ENCODE data around the gene ARPP21. TPM values are rescaled to one million over a fixed set of nuclear protein-coding genes. Genes with fewer than 3 reads are reported as not detected.

Gene ARPP21
- total RNA-seq, 1 donor from 2014 or later: not detected

- intact Hi-C loops (cut with DNase I): no loop called here
- ATAC-seq (no peak), DNase-seq (no peak)
Measured at GRCh38 chr3:35779611-35780010, 140.3 kb downstream of the ARPP21 start.

GRCh38 chr3:35780800-35781199, 141.5 kb downstream of the ARPP21 start:
- H3K4me1 ChIP-seq: no peaks in the 10 kb centered on the region
- TF ChIP-seq CTCF (IDR thresholded peaks at IDR 0.05): no peak
- ATAC-seq (no peak), DNase-seq (no peak)
- H3K4me3 ChIP-seq: no peak overlapping the region
- intact Hi-C loops (cut with DNase I): no loop called here
- H3K27me3 ChIP-seq (ENCODE audit: low read depth): no peaks in the 10 kb centered on the region
- no peaks in the 10 kb centered on the region for H3K36me3 ChIP-seq
- no peak overlapping the region for H3K27ac ChIP-seq
- no peaks in the 10 kb centered on the region for H3K9me3 ChIP-seq

More at GRCh38 chr3:35779611-35780010, 140.3 kb downstream of the ARPP21 start:
- Histone ChIP-seq H3K27ac (no peak overlapping the region), H3K27me3 (ENCODE audit: low read depth) (no peaks in the 10 kb centered on the region), H3K36me3 (no peaks in the 10 kb centered on the region), H3K9me3 (no peaks in the 10 kb centered on the region), H3K4me3 (no peak overlapping the region), H3K4me1 (no peaks in the 10 kb centered on the region)
- TF ChIP-seq CTCF (IDR thresholded peaks at IDR 0.05): no peak

DNA sequence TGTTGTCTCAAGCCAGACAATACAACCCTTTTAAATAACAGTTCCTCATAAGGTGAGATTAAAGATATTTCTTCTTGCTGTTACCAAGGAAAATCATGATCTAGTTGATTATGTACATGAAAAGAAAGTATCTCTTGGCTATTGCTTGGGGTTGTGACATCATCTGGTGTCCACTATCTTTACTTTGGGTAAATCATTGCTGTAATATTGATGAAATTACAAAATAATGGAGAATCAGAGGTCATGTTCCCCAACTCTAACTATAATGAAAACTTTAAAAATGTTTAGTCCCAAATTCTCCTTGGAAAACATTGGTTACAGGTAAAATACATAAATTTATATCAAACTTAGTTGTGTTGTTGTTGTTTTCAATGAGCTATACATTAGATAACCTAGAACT, 142.2 kb downstream of the ARPP21 start:
- Histone ChIP-seq H3K36me3 (no peaks in the 10 kb centered on the region), H3K9me3 (no peaks in the 10 kb centered on the region), H3K4me3 (no peak overlapping the region), H3K27me3 (ENCODE audit: low read depth) (no peaks in the 10 kb centered on the region), H3K27ac (no peak overlapping the region), H3K4me1 (no peaks in the 10 kb centered on the region)
- no peak for DNase-seq
- TF ChIP-seq CTCF (IDR thresholded peaks at IDR 0.05): no peak
- no peak for ATAC-seq
- intact Hi-C loops (cut with DNase I): no loop called here

DNA sequence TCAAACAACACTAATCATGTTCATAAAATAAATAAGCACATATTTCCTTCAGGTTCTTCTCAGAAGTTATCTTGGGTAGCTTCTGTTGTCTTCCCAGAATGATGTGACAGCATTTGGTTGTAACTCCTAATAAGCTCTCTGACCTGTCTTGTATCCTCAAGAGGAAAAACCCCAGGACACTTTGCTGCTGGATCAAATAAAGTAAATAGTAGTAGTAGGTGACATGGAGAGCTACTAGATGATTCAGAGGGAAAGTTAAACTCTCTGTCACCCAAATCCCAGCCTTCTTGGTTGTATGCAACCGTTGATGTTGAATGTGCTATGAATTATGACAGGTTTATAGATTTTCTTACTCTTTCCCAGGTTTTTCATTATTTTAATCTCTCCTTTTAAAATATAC, 143.0 kb downstream of the ARPP21 start:
- no peaks in the 10 kb centered on the region for H3K9me3 ChIP-seq
- ATAC-seq (no peak), DNase-seq (no peak)
- no peaks in the 10 kb centered on the region for H3K27me3 ChIP-seq (ENCODE audit: low read depth)
- no peaks in the 10 kb centered on the region for H3K36me3 ChIP-seq
- no peak overlapping the region for H3K4me3 ChIP-seq
- intact Hi-C loops (cut with DNase I): no loop called here
- no peak overlapping the region for H3K27ac ChIP-seq
- TF ChIP-seq CTCF (IDR thresholded peaks at IDR 0.05): no peak
- no peaks in the 10 kb centered on the region for H3K4me1 ChIP-seq

GRCh38 chr3:35784169-35784568, 144.8 kb downstream of the ARPP21 start:
- TF ChIP-seq CTCF (IDR thresholded peaks at IDR 0.05): no peak
- no peak for DNase-seq
- intact Hi-C loops (cut with DNase I): no loop called here
- Histone ChIP-seq H3K36me3 (no peaks in the 10 kb centered on the region), H3K4me3 (no peak overlapping the region), H3K27ac (no peak overlapping the region), H3K4me1 (no peaks in the 10 kb centered on the region), H3K9me3 (no peaks in the 10 kb centered on the region), H3K27me3 (ENCODE audit: low read depth) (no peaks in the 10 kb centered on the region)
- ATAC-seq: no peak

Measured in lower lobe of right lung (tissue), 2 donors.